GM18502 (cell line): ENCODE results near the gene AUTS2.

Source experiments
- ATAC-seq: cut with Tn5 transposase; IDR thresholded peaks from one replicate; pipeline ENCODE4 v1.9.1; 2021; ENCODE audit warnings: mild to moderate bottlenecking; ENCODE audit not compliant: unreplicated experiment, poor library complexity

Gene AUTS2

DNA sequence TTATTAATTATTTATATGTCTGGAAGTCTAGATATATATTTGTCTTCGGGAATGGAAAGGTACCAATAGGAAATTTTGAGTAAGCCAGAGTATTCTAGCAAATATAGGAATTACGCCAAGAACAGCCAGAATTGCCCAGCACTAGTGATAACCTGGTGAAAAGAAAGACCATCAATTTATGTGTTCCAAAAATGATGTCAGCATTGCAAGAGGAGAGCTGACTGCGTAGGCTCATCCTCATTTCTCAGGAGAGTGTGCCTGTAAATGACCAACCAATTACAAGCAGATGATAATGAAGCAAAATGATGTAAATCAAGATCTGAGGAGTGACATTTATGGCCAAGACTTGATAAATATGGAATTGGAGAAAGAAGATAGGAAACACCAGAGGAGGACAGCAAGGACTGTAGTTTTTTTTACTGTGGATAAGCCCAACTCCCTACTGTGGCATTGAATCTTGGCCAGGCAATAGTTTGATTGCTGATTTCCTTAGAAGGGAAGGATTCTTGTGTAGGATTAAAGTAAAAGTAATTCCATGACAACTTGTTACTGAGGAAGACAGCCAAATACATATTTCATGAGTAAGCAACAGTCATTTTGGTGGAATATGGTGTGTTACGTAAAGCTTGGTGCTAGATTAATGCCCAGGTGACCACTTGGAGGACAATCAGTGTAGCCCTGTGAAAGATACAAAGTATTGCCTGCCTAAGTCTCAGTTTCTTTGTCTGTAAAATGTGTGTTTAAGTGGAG lies 590.8 kb downstream of the AUTS2 start:
- no peak for ATAC-seq

GRCh38 chr7:70189776-70190175 lies 591.5 kb downstream of the AUTS2 start:
- no peak for ATAC-seq

GRCh38 chr7:70190281-70190680 lies 592.0 kb downstream of the AUTS2 start:
- ATAC-seq: no peak

GRCh38 chr7:70193514-70193913 lies 595.2 kb downstream of the AUTS2 start:
- no peak for ATAC-seq

DNA sequence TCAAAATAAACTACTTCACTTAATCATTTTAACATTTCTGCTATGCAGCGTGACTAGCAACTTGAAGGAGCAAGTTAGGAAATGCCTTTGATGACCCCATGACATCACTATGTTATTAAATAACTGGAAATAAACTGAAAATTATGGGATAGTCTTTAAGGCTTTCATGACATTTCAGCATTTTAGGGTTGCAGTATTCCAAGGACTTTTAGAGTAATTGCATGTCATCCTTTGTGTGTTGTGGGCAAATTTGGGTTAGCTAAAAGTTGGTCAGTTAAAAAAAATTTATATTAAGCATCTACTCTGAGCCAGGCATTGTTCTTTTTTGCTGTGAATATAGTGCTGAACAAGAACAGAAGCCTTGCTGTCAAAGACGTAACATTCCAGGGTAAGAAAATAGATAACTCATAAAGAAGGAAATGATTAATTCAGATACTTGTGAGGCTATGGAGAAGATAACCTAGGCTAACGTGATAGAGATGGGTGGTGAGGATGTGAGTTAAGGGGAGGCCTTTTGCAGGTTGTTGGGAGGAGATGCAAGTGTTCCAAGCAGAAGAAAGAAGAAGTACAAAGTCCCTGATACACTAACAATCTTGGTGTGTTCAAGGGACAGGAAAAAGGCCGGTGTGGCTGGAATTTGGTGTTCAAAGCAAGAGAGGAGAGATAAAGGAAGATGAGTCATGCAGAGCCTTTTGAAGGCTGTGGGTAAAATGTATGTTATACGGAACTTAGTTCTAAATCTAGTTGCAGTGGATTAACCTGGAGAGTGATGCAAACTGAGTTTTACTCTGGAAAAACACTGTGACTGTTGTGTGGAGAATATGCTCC lies 610.2 kb downstream of the AUTS2 start:
- ATAC-seq: no peak

- ATAC-seq: no peak
These were observed 612.1 kb downstream of the AUTS2 start for GRCh38 chr7:70210200-70210935.

- no peak for ATAC-seq
These were observed 612.6 kb downstream of the AUTS2 start for GRCh38 chr7:70210936-70211310.

DNA sequence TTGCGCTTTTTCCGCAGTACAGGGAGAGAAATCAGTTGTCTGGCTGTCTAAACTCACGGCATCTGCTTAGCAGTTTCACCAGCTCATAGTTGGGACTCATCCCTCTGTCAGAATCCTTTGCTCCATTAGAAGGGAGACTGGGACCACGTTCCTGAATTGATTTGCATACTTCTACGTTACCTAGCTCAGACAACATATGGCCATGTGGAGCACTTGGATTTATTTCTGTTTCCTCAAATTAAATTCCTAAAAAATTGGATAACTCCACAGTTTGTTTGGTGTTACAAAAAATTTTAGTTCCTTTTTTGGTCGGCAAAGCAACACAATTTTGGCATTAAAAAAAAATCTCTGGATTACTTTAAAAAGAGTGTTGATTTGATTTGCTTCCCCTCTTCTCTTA lies 614.0 kb downstream of the AUTS2 start:
- ATAC-seq: no peak

DNA sequence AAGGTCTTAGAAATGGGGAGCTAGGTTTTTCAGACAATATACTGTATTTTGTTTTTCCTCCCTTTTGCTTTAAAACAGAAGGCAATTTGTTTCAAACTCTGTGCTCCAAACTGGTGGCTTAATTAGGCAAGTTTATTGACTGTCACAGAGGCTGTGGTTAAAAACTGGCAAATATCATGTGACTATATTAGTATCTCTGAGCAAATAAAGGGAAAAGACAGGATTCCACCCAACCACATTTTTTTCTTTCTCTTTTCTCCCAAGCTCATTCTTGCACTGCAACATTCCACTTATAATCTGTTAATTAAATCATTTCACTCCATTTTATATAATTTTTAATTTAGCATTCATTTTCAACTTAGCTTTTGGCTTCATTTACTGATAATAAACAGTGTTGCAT lies 615.8 kb downstream of the AUTS2 start:
- ATAC-seq: no peak

DNA sequence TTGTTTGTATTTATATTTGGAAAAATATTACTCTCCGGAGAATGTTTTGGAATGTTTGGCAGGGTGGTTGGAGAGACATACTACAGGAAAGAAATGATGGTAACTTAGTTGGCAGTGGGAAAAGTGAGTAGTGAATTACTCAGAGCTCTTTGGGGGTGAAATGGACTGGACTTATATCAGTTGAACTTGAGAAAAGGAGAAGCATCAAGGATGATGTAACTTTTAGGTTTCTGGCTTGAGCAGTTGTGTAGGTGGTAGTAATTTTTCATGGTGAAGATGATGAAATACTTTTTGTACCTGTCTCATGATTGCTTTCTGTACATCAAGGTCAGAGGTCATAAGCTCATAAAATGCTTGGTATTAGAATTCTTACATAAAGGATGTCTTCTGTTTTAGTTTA lies 617.2 kb downstream of the AUTS2 start:
- no peak for ATAC-seq

DNA sequence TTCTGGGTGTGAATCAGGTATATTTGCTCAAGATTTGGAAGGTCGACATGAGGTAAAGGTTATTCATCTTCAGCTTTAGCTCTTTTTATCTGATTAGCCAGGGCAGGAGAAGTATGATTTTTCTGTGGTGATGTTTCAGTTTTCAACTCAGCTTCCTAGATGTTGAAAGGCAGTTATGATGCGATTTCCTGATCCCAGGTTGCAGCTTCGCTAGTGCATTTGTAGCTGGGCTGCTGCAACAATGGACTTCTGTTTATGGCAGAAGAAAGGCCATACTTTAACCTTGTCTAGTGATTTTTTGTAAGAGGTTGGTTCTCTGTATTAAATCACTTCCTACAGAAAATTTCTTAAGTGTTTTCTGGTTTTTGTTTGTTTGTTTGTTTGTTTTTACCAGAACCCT lies 619.3 kb downstream of the AUTS2 start:
- ATAC-seq: no peak

DNA sequence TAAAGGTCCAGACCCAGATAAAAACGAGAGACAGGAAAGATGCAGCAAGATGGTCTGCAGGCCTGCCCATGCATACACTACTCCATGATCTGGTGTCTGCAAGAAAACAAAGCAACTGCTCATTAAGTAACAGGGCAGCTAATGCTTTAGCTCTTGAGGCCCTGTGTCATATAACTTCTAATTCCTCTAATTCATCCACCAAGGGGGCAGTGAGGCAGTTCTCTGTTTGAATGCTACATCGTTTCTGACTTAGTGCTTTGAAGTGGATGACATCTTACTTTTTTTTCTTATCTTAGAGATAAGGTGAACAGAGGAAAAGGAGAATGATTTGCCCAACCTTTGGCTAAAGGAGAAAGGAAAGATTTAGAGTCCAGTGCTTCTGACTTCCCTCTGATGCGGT lies 619.7 kb downstream of the AUTS2 start:
- ATAC-seq: no peak

- no peak for ATAC-seq
These were observed 620.8 kb downstream of the AUTS2 start for GRCh38 chr7:70219061-70219460.

DNA sequence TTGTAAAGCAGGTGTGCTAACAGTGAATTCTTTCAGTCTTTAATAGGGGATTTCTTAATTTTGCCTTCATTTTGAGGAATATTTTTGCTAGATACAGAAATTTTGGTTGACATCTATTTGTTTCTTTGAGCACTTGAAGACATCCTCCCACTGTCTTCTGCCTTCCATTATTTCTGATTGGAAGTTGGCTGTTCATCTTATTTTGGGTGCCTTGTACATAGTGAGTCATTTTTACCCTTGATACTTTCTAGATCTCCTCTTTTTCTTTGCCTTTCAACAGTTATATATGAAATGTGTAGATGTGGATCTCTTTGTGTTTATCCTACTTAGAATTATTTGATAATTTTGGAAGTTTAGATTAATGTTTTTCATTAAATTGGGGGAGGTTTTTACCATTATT lies 631.0 kb downstream of the AUTS2 start:
- no peak for ATAC-seq

DNA sequence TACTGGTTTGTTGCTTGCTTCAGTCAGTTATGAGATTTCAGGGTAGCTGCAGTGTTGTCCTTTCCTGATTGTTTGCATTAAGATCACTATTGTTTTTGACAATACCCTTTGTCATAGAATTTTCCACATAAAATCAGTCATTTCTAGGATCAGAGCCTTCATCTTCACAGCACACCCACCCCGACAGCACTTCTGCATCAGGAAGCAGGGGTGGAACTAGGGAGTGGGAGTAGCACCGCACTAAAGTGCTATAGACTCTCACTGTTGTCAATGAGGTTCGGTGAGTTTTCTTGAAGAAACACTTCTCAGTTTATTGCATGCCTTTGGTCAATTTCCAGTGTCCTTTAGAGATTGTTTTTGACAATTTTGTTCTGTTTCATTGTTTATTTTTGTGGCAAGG lies 632.5 kb downstream of the AUTS2 start:
- no peak for ATAC-seq

- ATAC-seq: no peak
These were observed 635.5 kb downstream of the AUTS2 start for GRCh38 chr7:70233776-70234175.

GRCh38 chr7:70237256-70237655 lies 639.0 kb downstream of the AUTS2 start:
- no peak for ATAC-seq

DNA sequence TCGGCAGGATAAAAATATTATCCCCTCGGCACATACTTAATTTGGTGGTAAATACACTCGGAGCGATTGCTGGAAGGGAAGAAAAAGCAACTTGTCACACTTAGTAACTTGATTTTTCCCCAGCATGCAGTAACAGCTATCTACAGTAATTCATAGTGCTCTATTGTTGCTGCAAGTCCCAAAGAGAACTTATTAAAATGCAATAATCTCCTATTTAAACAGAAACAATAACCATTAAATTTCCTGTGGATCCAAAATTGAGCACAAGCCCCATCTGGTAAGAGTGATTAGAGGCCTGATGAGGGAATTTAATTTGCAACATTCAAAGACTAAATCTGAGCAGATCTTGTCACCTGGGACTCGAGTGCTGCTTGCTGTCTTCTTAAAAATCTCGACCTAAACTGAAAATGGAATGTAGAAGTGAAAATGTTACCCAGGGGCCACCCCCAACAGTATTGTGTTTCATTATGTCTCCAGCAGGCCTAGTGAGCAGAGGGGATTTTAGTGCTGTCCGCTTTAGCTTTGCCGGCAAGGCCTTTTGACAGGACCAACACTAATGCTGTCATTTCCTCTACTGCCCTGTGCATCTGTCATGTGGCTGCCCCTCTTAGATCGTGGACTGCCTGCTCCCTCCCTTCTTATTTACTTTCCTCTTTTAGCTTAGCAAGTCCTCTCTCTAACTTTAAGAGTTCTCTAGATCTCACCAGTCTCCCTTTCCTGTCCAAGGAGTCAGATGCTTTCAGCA lies 639.7 kb downstream of the AUTS2 start:
- peak; percentile 99 for ATAC-seq

DNA sequence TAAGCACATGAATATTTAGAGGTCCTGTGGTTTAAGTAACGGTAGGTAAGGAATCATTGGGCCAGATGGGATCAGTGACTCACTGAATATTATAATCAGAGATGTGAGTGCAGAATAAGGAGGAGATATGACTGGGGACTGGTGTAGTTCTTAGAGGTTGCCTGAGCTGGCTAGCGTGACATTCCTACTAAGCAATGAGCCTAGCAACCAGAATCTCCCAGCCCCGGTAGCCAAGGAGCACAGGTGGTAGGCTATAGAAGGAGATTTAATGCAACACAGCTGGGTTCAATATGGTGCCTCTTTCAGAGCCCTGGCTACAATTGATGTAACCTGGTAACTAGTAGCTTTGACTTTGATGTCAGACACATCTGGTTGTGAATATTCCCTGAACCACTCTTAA lies 641.6 kb downstream of the AUTS2 start:
- ATAC-seq: no peak

GRCh38 chr7:70240873-70241272 lies 642.6 kb downstream of the AUTS2 start:
- ATAC-seq: no peak
